22Rv1 (cell line): Measurements from ENCODE around the gene OTOP1.

Source experiments
- ZFX ChIP-seq: fragments of 450-650 bp; IDR thresholded peaks from 2 replicates; pipeline ENCODE4 v1.6.1; 2017; ENCODE audit warnings: antibody characterized with exemption, borderline replicate concordance
- TF ChIP-seq, protein P1 (sequence below): fragments of 450-650 bp; IDR thresholded peaks from 2 replicates; pipeline ENCODE4 v1.5.1; 2017; ENCODE audit warnings: mild to moderate bottlenecking

DNA sequence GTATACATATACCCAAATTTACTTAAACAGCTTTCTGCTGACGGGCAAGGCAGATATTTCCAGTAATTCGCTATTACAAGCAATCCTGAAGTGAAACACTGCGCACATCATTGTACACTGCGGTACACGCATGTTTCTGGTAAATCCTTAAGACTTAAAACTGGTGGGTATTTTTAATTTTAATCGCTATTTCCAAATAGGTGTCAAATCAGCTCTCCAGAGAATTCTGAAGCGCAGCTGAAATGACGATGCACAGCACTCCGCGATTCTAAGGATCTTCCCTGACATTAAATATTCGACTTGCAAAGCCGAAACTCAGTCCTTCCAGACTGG, 20.9 kb upstream of the OTOP1 start:
- TF ChIP-seq, protein P1, sequence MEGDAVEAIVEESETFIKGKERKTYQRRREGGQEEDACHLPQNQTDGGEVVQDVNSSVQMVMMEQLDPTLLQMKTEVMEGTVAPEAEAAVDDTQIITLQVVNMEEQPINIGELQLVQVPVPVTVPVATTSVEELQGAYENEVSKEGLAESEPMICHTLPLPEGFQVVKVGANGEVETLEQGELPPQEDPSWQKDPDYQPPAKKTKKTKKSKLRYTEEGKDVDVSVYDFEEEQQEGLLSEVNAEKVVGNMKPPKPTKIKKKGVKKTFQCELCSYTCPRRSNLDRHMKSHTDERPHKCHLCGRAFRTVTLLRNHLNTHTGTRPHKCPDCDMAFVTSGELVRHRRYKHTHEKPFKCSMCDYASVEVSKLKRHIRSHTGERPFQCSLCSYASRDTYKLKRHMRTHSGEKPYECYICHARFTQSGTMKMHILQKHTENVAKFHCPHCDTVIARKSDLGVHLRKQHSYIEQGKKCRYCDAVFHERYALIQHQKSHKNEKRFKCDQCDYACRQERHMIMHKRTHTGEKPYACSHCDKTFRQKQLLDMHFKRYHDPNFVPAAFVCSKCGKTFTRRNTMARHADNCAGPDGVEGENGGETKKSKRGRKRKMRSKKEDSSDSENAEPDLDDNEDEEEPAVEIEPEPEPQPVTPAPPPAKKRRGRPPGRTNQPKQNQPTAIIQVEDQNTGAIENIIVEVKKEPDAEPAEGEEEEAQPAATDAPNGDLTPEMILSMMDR: no peak
- TF ChIP-seq ZFX: no peak
